ENCODE results near the gene ABHD16B.
A peak's percentile ranks its signal among the peaks of the same experiment; 100 is the strongest.

Gene ABHD16B

GRCh38 chr20:63861365-63861934 lies at the start of gene ABHD16B:
TSS of gene ABHD16B (plus strand) at chr20:63861498. CDS start at chr20:63861541, 43 bp downstream.
- DNase-seq: no peak

- no peak for DNase-seq
These were observed 46.2 kb upstream of the ABHD16B start for GRCh38 chr20:63814891-63815614.

- no peak for DNase-seq
These were observed 45.6 kb upstream of the ABHD16B start for GRCh38 chr20:63815615-63816253.

- DNase-seq: no peak
These were observed 41.9 kb upstream of the ABHD16B start for GRCh38 chr20:63819224-63819921.

- no peak for DNase-seq
These were observed 39.5 kb upstream of the ABHD16B start for GRCh38 chr20:63821811-63822210.

- DNase-seq: peak in 8 of 14 donors; percentile 4 to 64 (median 26)
These were observed 39.0 kb upstream of the ABHD16B start for GRCh38 chr20:63822276-63822696.

GRCh38 chr20:63823691-63824311 lies 37.5 kb upstream of the ABHD16B start:
- no peak for DNase-seq

- no peak for DNase-seq
These were observed 35.8 kb upstream of the ABHD16B start for GRCh38 chr20:63825331-63826118.

GRCh38 chr20:63826753-63827152 lies 34.5 kb upstream of the ABHD16B start:
- no peak for DNase-seq

- no peak for DNase-seq
These were observed 33.2 kb upstream of the ABHD16B start for GRCh38 chr20:63828124-63828523.

- DNase-seq: no peak
These were observed 32.8 kb upstream of the ABHD16B start for GRCh38 chr20:63828545-63828944.

- DNase-seq: no peak
These were observed 32.3 kb upstream of the ABHD16B start for GRCh38 chr20:63828951-63829350.

GRCh38 chr20:63829603-63829944 lies 31.7 kb upstream of the ABHD16B start:
- no peak for DNase-seq

- peak in 1 of 14 donors; percentile 49 for DNase-seq
These were observed 31.1 kb upstream of the ABHD16B start for GRCh38 chr20:63829945-63830835.

GRCh38 chr20:63830841-63831588 lies 30.3 kb upstream of the ABHD16B start, which contains the start of gene ZBTB46:
TSS of gene ZBTB46 (minus strand) at chr20:63831264. CDS start at chr20:63790757, 40,507 bp downstream.
- DNase-seq: peak in 1 of 14 donors; percentile 26

GRCh38 chr20:63831646-63831992 lies 29.7 kb upstream of the ABHD16B start:
- no peak for DNase-seq

- DNase-seq: no peak
These were observed 29.2 kb upstream of the ABHD16B start for GRCh38 chr20:63831993-63832686.

- no peak for DNase-seq
These were observed 27.4 kb upstream of the ABHD16B start for GRCh38 chr20:63833776-63834490.

- peak in 1 of 14 donors; percentile 84 for DNase-seq
These were observed 26.8 kb upstream of the ABHD16B start for GRCh38 chr20:63834491-63834880.
